GM18502 (cell line): ENCODE measurements around the gene ALG14.
"Not testable (repeated sequence)": the region's sequence is repeated elsewhere in the genome, so short reads cannot be mapped to it uniquely, and the experiment has no call there.

Experiments
- ATAC-seq: cut with Tn5 transposase; IDR thresholded peaks from one replicate; pipeline ENCODE4 v1.9.1; 2021; ENCODE audit warnings: mild to moderate bottlenecking; ENCODE audit not compliant: unreplicated experiment, poor library complexity

ALG14 gene, protein sequence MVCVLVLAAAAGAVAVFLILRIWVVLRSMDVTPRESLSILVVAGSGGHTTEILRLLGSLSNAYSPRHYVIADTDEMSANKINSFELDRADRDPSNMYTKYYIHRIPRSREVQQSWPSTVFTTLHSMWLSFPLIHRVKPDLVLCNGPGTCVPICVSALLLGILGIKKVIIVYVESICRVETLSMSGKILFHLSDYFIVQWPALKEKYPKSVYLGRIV

DNA sequence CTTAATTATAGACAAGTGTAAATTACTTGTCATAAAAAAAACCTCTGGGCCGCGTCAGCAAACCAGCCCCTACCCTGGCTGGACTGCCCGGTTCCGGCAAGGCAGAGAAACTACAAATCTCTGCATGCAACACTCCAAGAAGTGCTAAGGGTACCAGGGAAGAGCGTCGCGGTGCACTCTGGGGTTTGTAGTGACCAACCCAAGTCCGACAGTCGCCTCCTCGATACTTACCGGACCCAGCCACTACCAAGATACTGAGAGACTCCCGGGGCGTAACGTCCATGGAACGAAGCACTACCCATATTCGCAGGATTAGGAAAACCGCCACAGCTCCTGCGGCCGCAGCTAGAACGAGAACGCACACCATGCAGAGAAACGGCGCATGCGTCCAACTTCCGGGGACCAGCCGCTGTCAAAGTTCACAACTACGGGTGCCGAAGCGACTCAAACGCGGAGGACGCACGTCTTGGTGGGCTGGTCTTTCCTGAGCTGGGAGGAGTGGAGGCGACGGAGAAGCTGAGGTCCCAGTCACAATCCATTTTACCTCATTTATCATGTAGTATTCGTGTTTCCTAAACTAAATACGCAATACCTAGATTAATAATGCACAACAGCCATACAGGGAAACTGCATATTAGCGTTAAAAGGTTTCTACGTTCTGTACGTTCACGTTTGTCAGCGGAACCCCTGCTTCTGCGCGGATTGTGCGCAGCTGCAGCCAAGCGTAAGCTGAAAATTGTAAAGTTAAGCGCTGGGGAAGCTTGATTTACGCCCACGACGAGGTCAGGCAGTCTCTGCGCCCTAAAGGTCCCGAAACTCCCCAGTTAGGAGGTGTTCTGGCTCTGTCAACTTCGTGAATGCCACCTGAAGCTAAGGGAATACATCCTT is at the start of gene ALG14:
Gene ALG14, minus strand, starts transcription at position 420 of the 888 bp plus-strand sequence. Its CDS starts 53 bp downstream, at position 367.
- ATAC-seq = peak; percentile 98

DNA sequence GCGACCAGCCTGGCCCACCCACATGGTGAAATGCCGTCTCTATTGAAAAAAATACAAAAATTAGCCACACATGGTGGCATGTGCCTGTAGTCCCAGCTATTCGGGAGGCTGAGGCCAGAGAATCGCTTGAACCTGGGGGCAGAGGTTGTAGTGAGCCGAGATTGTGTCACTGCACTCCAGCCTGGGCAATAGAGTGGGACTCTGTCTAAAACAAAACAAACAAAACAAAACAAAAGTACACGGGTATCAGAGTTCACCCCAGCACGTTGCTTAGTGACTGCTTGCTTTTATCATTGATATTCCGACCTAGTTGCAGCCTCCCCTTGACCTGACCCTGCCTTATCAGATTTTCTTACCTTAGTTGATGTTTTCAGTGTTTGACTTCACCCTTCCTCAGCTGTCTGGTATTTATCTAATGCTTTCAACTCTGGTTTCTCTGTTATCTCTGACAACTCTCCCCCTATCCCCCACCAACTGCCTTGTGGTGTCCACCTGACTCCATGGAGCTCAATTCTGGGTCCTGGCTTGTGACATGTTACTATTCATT is 49.5 kb upstream of the ALG14 start:
- ATAC-seq = no peak

DNA sequence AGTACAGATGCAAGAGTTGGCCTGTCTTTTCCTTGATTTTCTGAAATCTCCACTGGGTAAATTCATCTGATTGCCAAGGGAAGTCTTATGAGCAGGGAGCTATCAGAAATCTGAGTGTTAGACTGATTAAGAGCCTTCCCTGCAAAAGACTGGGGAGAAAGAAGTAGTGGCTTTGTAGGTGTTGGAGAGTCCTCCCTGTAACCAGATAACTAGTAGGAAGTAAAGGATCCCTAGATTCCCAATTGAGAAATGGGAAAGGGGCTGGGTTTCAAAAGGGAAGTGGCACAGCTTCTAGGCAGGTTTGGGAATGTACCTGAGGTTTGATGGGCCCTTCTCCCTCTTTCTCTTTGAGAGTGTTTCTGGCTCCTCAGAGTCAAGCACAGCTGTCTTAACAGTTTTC is 46.5 kb upstream of the ALG14 start:
- ATAC-seq = no peak

DNA sequence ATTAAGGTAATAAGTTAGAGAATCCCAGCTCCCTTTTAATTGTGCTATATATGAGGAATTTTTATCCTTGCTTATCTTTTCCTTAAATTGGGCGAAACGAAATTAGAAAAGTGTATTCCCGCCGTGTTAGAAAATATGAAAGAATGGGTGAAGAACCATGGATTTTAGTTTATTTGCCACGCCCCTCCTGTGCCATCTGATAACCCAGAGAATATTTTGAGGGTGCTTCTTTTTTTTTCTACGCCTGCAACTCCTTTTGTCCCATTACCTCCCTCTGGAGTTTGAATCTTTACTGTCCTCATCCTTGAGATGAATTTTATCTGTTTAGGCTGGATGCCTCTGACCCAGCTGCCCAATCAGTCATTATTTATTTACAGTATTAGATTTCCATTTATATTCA is 46.0 kb upstream of the ALG14 start:
- no peak for ATAC-seq

DNA sequence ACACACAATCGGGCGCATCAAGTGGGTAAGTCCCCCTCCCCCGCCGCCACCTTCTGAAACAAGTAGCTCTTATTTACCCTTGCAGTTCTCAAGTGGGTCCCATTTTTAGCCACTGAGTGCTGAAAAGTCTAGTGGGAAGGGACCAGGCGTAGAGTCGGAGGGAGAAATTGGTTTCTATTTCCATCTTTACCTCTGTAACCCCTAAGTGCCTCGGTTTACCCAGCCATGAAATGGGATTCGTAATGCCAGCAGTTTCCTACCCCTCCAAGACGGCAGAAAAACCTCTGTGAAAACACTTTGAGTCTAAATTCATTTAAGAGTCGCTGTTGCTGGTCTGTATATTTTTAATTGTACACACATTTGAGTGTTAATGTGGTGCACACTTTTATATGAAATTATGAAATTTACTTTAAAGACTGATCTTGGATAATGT is 45.3 kb upstream of the ALG14 start:
- no peak for ATAC-seq

DNA sequence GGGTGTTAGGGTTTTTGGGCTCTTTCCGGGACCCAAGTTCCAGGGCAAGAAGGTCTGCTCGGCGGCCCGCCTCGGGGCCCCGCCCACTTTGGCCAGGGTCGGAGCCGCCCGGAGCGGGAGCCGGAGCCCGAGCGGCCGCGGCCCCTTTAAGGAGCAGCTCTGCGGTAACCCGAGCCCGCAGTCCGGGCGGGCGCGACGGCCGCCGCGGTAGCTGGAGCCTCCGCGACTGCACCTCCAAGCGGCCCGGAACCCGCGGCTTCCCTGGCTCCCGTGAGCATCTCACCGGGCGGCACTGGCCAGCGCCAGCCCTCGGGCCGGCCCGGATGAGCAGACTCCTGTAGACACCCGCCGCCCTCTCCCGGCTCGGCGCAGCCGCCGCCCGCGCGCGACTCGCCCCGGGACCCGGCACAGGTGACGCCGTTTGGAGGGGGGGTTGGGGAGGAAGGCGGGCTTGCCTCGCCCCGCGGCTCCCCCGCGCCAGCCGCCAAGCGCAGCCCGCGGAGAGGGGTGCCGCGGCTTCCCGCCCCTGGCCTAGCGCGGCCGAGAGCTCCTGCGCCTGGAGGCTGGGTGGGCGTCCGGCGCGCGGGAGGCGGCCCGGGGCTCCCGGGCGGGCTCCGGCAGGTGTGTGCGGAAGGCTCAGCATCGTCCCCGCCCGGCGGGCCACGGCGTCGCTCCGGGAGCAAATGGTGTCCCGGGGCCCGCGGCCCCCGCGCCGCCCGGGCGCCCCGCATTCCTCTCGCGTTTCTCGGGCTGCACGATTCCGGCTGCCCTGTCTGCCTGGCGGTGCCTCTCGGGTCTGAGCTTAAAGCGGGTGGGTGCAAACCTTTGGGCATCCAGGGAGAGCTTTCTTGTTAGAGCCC is 44.7 kb upstream of the ALG14 start, which contains the start of gene TLCD4:
Gene TLCD4, plus strand, starts transcription at position 149 of the 860 bp plus-strand sequence. CDS start 26,547 bp downstream, outside the sequence.
- ATAC-seq = peak; percentile 58

DNA sequence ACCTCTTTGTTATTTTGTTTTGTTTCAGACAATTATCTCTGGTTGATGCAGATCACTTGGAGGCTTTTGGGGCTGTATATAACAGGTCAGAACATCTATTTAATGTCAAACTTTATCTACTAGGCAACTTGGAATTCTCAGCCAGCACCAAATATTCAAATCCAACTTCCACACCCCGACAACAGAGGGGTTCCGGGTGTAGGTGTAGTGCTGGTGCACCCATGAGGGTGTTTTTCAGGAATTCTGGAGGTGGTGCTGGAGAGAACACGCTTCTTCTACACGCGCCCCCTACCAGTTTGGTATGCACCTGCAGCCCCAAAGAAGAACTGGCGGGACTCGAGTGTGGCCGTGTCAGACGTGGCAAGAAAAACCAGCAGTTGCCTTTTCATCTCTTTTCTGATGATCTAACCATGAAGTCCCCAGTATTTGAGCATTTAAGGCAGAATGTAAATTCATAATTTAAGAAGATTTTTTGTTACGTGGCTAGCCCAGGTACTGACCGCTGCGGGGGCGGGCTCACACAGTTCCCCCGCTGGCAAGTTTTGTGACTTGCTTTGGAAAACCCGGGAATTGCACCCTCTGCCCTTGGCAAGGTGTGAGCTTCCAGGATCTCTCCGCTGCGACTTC is 43.9 kb upstream of the ALG14 start:
- ATAC-seq = peak; percentile 69

DNA sequence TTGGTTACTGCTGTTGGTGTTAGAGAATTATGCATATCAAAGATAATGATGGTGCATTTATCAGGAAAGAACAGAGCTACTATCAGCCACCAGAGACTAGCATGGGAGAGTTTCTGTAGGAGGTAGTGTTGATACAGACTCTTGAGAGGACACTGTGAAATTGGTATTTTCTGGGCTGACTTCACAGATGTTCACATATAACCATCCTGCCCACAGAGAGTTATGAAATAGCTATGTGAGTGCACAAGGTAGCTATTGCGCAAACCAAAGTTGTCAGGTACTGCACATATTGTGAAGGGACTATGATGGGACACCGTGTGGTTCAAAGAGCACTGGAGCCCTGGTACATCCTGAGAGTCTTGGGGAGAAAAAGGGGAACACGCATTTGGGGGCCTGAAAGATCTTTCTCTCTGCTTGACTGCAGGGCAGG is 43.0 kb upstream of the ALG14 start:
- no peak for ATAC-seq

DNA sequence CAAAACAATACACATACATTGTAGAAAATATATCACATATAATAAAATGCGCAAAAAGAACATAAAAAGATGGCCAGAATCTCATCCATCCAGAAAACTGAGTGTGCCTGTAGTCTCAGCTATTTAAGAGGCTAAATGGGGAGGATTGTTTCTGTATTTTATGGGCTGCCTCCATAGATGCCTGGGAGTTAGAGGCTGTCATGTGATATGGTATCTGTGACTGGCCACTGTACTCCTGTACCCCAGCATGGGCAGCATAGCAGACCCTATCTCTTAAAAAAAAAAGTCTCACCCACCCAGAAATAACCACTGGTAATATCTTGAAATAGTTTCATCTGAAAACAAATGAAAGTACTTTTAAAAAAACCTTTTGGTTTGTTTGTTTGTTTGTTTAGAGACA is 40.9 kb upstream of the ALG14 start:
- no peak for ATAC-seq

DNA sequence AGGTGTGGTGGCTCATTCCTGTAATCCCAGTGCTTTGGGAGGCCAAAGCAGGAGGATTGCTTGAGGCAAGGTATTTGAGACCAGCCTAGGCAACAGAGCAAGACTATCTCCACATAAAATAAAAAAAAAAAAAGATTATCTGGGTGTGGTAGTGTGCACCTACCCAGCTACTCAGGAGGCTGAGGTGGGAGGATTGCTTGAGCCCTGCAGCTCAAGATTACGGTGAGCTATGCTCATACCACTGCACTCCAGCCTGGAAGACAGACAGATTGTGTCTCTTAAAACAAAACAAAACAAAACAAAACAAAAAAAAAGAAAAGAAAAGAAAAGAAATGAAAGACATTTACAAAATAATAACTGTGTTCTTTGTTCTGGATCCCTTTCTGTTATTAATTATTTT is 38.3 kb upstream of the ALG14 start:
- ATAC-seq = no peak

DNA sequence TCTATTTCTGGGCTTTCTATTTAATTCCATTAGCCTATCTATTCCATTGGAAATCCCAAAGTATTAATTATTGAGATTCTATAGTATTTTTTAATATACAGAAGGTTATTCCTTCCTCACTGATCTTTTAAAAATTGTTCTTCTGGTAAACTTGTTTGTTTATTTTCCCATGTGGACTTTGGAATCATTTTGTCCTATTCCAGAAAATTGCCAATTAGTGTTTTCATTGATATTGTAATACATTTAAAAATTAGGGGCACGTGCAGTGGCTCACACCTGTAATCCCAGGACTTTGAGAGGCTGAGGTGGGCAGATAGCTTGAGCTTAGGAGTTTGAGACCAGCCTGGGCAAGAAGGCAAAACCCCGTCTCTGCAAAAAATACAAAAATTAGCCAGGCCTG is 36.0 kb upstream of the ALG14 start:
- ATAC-seq = no peak

DNA sequence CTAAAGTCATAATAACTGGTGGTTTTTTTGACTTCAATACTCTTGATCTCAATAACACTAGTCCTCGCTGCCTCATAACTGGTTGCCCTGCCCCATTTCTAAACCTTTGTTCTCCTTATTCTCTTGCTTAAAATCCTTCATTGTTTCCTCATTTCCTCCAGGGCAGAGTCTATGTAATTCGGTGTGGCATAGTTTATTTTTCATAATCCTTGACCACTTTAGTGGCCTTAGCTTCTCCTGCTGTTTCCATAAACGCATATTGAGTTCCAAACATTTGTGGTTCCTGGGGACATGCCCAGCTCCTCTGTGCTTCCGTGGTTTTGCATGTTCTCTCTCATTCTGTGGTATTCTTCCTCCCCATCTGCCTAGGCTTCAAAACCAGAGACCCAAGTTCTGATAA is 25.4 kb upstream of the ALG14 start:
- ATAC-seq = no peak

DNA sequence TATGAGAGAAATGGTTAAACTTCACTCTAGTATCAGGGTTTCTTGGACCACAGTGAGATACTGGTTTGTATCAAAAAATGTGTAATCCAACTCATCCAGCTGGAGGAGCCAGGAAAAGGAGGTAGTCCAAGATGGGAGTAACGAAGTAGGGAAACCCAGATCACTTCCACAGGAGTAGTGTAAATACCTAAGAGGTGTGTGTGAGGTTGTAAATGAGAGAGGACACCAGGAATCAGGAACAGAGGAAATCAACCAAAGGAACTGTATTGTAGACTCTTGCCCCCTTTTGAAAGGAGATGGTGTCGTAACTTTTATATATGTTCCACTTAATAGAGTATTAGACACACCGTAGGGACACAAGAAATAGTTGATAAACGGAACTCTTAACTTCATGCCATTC is 24.7 kb upstream of the ALG14 start:
- no peak for ATAC-seq

DNA sequence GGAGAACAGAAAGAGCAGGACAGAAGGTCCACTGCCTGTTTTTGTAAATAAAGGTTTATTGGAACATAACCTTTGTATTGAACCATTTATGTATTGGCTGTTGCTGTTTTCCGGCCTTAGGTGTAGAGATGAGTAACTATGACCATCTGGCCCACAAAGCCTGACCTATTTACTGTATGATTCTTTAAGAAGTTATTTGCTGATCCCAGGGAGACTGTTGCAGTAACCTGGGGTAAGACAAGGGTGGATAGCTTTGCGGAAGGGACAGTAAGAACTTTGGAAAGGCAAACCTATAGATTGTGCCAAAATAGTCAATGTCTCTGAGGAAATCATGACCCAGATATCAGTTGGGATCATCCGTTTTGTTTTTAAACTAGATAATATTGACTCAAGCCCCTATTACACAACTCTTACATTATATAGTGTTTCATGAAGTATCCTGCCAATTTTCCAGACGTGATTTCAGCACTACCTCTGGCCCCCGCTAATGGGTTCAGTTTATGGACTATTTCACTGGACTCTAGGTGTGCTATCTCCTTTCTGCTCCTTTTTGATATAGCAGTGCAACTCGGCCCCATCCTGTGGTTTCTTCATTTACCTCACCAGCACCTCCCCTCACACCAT is 23.6 kb upstream of the ALG14 start:
- no peak for ATAC-seq

DNA sequence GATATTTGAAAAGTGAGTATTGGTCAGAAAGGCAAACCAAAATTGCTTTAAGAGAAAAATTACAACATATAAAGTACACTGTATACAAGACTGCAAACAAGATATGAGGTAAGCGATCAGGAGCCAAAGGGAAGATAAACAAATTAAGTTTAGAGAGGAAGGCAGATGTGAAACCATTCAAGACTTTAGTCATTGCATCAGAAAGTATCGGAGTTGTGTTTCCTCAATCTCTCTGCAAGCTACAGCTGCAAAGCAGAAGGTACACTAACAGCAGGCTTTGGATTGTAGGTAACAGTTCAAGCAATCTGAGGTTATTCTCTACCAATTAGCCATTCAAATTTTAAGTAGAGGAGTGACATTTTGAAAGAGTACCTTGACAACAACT is 23.1 kb upstream of the ALG14 start:
- ATAC-seq = peak; percentile 95

DNA sequence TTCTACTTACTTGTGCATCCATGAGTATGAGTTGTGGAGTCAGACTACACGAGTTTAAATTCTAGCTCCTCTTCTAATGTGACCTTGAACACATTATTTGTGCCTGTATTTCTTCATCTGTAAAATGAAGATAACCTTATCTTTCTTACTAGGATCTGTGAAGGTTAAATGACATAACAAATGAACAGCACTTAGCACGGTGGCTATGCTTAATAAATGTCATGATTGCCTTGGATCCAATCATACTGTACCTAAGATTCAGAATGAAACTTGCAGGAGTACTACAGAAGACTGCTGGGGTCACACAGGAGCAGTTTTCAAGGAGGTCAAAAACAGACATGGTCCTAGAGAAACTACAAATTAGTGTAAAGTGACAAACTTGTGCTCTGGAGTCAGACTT is 22.2 kb upstream of the ALG14 start:
- ATAC-seq = no peak

DNA sequence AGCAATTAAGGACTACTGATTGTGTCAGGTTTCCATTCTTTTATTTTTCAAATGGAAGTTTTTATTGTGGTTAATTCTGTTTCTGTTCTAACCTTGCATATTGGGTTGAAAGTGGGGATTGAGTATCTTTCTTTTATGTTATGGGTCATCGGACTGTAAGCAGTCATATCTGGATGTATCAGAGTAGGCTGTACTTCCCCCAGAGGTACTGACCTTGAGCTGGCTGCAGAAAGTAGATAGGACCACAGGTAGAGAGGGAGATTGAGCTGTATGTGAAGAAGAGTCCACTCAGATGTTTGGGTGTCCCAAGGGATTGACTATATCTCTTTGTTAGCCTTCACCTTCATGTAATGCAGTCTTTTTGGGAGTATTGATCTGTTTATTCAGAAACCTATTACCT is 20.5 kb upstream of the ALG14 start:
- no peak for ATAC-seq

DNA sequence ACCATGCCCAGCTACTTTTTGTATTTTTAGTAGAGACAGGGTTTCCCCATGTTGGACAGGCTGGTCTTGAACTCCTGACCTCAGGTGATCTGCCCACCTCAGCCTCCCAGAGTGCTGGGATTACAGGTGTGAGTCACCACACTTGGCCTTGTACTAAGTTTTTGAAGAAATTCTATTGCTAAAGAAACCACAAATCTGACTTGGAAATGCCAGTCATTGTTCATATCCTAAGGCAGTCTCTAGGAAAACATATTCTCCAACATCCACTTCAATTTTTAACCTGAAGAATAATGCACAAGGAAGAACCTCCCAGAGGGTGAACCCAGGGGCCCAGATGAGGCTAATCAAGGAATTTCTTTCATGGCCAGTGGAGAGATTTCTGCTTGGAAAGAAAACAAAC is 20.1 kb upstream of the ALG14 start:
- not testable (repeated sequence) for ATAC-seq

DNA sequence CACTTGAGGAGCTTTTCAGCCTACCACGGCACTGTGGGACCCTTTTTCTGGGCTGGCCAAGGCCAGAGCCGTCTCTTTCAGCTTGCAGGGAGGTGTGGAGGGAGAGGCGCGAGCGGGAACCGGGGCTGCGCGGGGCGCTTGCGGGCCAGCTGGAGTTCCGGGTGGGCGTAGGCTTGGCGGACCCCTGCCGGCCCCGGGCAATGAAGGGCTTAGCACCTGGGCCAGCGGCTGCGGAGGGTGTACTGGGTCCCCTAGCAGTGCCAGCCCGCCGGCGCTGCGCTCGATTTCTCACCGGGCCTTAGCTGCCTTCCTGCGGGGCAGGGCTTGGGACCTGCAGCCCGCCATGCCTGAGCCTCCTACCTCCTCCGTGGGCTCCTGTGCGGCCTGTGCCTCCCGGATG is 18.5 kb upstream of the ALG14 start:
- ATAC-seq = not testable (repeated sequence)
